Ovary (tissue), 3 donors: ENCODE results near the gene CHRNA3.

ENCODE experiments used
- CTCF ChIP-seq, 3 donors: fragments of 450-650 bp in 2 of 3; fragments of 200-600 bp in 1 of 3; IDR thresholded peaks; one replicate each; pipeline versions ENCODE4 v1.5.1 to v1.8.0; 2016 to 2022; ENCODE audit warnings: antibody characterized with exemption in 3 of 3, mild to moderate bottlenecking in 1 of 3
- POLR2A ChIP-seq: fragments of 450-650 bp; IDR thresholded peaks from one replicate; pipeline ENCODE4 v1.6.1; 2017; ENCODE audit warnings: antibody characterized with exemption, mild to moderate bottlenecking, moderate library complexity
- donor health status: DM: no; HTN: no; CAD: no.

GRCh38 chr15:78567531-78567930, 53.3 kb downstream of the CHRNA3 start:
- TF ChIP-seq CTCF (IDR thresholded peaks at IDR 0.05) (no peak), POLR2A (no peak)
